Activated CD4-positive, alpha-beta T cell treated with anti-CD3 and anti-CD28 coated beads, Interleukin-2, amount 10 ng/mL, durations not matched to agents 24 days and 14 days (primary cell): Measurements from ENCODE around the gene DGKB. TPM values are rescaled to one million over a fixed set of nuclear protein-coding genes. Genes with fewer than 3 reads are reported as not detected.

ENCODE experiments used
- DNase-seq: peaks from one replicate; pipeline ENCODE4 v3.0.0; 2022
- H3K27ac Mint-ChIP-seq: one replicate; pipeline ENCODE4 v1.8.0; 2022; ENCODE audit warnings: mild to moderate bottlenecking, mixed read lengths
- H3K27me3 Mint-ChIP-seq: one replicate; pipeline ENCODE4 v1.8.0; 2022; ENCODE audit warnings: mixed read lengths
- H3K36me3 Mint-ChIP-seq: one replicate; pipeline ENCODE4 v1.8.0; 2022; ENCODE audit warnings: low read depth, mild to moderate bottlenecking, mixed read lengths
- H3K4me1 Mint-ChIP-seq: one replicate; pipeline ENCODE4 v1.8.0; 2021; ENCODE audit warnings: mixed read lengths
- H3K4me3 Mint-ChIP-seq: one replicate; pipeline ENCODE4 v1.8.0; 2022; ENCODE audit warnings: mild to moderate bottlenecking, moderate library complexity, mixed read lengths
- H3K9me3 Mint-ChIP-seq: one replicate; pipeline ENCODE4 v1.8.0; 2021; ENCODE audit warnings: mixed read lengths
- intact Hi-C: fragments of 100-400 bp; cut with micrococcal nuclease; formaldehyde crosslinking; loops from one replicate; pipeline ENCODE4 v1.15.1; 2023
- total RNA-seq: library from RNA; stranded (reverse); gene quantifications from 2 replicates; pipeline ENCODE4 v1.2.3, GENCODE V29; 2022

DGKB gene
- total RNA-seq, 1 donor from 2014 or later = not detected

DNA sequence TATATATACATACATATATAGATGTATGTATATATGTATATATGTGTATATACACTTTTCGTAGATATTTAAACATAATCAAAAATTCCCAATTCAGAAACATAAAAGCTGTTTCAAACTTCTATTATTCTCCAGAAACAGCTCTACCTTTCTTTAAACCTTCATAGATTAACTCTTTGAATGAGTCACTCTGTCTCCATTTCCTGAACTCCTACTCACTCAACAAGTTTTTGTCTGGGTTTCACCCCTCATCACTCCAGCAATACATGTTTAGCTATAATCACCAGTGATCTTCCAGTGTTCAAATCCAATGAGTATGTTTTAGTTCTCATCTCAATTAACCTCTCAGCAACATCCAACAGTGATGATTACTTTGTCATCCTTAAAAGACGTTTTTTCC is 9.6 kb downstream of the DGKB start:
- Mint-ChIP-seq H3K27ac (no peak overlapping the region), H3K4me3 (no peak overlapping the region)

DNA sequence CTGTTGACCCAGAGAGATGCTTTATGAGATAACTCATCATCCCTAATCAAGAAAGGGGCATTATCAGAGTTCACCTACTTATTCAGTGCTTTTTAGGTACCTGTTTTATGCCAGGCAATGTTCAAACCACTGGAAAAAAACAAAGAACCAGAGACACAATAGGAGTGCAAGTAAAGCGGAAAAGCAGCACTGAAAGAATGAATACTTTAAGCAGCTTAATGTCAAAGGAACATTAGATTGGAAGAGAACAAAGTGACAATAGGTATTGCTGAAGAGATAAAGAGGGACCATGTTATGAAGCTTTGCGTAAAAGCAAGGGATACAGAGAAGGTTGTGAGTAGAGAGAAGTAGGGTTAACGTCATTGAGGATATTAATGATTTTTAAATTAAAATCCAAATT is 11.3 kb downstream of the DGKB start:
- no peak for DNase-seq
- Mint-ChIP-seq H3K4me3 (no peak overlapping the region), H3K27me3 (no peaks in the 10 kb centered on the region), H3K36me3 (no peaks in the 10 kb centered on the region), H3K27ac (no peak overlapping the region), H3K4me1 (no peaks in the 10 kb centered on the region), H3K9me3 (no peaks in the 10 kb centered on the region)
- intact Hi-C loops = no loop called here

More for the DNA sequence above, 9.6 kb downstream of the DGKB start:
- no peaks in the 10 kb centered on the region for H3K4me1 Mint-ChIP-seq
- H3K27me3 Mint-ChIP-seq = no peaks in the 10 kb centered on the region
- no peak for DNase-seq
- no peaks in the 10 kb centered on the region for H3K36me3 Mint-ChIP-seq
- intact Hi-C loops = no loop called here
- H3K9me3 Mint-ChIP-seq = no peaks in the 10 kb centered on the region

- H3K4me3 Mint-ChIP-seq = no peak overlapping the region
- H3K27me3 Mint-ChIP-seq = no peaks in the 10 kb centered on the region
- intact Hi-C loops = no loop called here
- no peaks in the 10 kb centered on the region for H3K36me3 Mint-ChIP-seq
- no peak for DNase-seq
- no peaks in the 10 kb centered on the region for H3K4me1 Mint-ChIP-seq
- no peak overlapping the region for H3K27ac Mint-ChIP-seq
- no peaks in the 10 kb centered on the region for H3K9me3 Mint-ChIP-seq
Measured at GRCh38 chr7:14888962-14889361, 13.6 kb downstream of the DGKB start.

GRCh38 chr7:14886533-14886932 is 16.0 kb downstream of the DGKB start:
- intact Hi-C loops = no loop called here

GRCh38 chr7:14875941-14876587 is 26.5 kb downstream of the DGKB start:
- intact Hi-C loops = no loop called here

More at GRCh38 chr7:14886533-14886932, 16.0 kb downstream of the DGKB start:
- Mint-ChIP-seq H3K4me1 (no peaks in the 10 kb centered on the region), H3K27me3 (no peaks in the 10 kb centered on the region), H3K27ac (no peak overlapping the region), H3K9me3 (no peaks in the 10 kb centered on the region), H3K36me3 (no peaks in the 10 kb centered on the region), H3K4me3 (no peak overlapping the region)
- no peak for DNase-seq

DNA sequence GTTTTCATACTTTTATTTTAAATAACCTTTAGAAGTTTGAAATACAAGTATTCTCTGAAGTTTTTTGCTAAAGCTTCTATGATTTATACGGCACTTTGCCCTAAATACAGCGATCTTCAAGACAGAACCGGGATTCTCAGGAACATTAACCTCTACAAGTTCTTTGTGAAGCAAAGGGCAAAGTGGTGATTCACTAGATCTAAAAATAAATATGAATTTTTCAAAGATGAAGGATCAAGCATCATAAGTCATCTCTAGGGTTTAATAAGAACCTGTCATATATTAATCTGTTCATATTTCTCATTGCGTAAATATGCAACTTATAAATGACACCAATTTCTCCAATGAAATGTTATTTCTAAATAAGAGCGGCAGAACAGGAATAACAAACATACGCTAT is 30.7 kb downstream of the DGKB start:
- H3K27ac Mint-ChIP-seq = no peak overlapping the region

More at GRCh38 chr7:14875941-14876587, 26.5 kb downstream of the DGKB start:
- Mint-ChIP-seq H3K9me3 (no peaks in the 10 kb centered on the region), H3K4me3 (no peak overlapping the region), H3K4me1 (no peaks in the 10 kb centered on the region), H3K36me3 (no peaks in the 10 kb centered on the region), H3K27me3 (no peaks in the 10 kb centered on the region), H3K27ac (no peak overlapping the region)
- no peak for DNase-seq

DNA sequence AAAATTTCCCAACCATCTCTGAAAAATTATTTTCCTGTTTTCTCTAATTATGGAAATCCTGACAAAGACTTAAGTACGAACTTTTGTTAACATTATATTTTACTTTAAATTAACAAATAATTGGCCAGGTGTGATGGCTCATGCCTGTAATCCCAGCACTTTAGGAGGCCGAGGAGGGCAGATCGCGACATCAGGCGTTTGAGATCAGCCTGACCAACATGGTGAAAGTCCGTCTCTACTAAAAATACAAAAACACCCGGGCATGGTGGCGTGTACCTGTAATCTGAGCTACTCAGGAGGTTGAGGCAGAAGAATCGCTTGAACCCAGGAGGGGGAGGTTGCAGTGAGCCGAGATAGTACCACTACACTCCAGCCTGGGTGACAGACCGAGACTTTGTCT is 32.2 kb downstream of the DGKB start:
- H3K27me3 Mint-ChIP-seq = no peaks in the 10 kb centered on the region
- no peaks in the 10 kb centered on the region for H3K9me3 Mint-ChIP-seq
- intact Hi-C loops = no loop called here
- H3K4me3 Mint-ChIP-seq = no peak overlapping the region
- no peak for DNase-seq
- no peaks in the 10 kb centered on the region for H3K36me3 Mint-ChIP-seq
- H3K4me1 Mint-ChIP-seq = no peaks in the 10 kb centered on the region
- H3K27ac Mint-ChIP-seq = no peak overlapping the region

More for the DNA sequence above, 30.7 kb downstream of the DGKB start:
- Mint-ChIP-seq H3K27me3 (no peaks in the 10 kb centered on the region), H3K9me3 (no peaks in the 10 kb centered on the region), H3K4me1 (no peaks in the 10 kb centered on the region), H3K36me3 (no peaks in the 10 kb centered on the region), H3K4me3 (no peak overlapping the region)
- no peak for DNase-seq
- intact Hi-C loops = no loop called here

DNA sequence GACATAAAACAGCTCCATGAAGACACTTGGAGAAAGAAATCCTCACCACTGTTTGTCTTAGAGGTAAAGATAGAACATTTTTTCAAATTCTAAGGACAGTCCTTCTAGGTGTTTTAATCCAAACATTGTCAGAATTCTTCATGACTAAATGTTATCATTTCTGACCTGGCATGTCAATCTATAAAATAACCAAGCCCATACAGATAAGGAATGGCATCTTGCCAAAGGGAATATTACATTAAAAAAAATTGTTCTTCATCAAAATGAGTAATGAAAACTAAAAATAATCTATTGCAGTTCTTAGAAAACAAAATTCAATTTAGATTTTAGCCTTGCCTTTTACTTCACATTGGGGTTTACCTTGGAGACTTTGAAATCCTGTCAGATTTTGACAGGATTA is 33.6 kb downstream of the DGKB start:
- Mint-ChIP-seq H3K27me3 (no peaks in the 10 kb centered on the region), H3K9me3 (no peaks in the 10 kb centered on the region), H3K4me1 (no peaks in the 10 kb centered on the region), H3K27ac (no peak overlapping the region), H3K4me3 (no peak overlapping the region), H3K36me3 (no peaks in the 10 kb centered on the region)
- intact Hi-C loops = no loop called here
- DNase-seq = no peak

GRCh38 chr7:14861456-14861855 is 41.1 kb downstream of the DGKB start:
- Mint-ChIP-seq H3K27me3 (no peaks in the 10 kb centered on the region), H3K36me3 (no peaks in the 10 kb centered on the region), H3K4me1 (no peaks in the 10 kb centered on the region), H3K27ac (no peak overlapping the region), H3K9me3 (no peaks in the 10 kb centered on the region), H3K4me3 (no peak overlapping the region)
- intact Hi-C loops = no loop called here
- DNase-seq = no peak

- Mint-ChIP-seq H3K27ac (no peak overlapping the region), H3K36me3 (no peaks in the 10 kb centered on the region), H3K4me1 (no peaks in the 10 kb centered on the region), H3K9me3 (no peaks in the 10 kb centered on the region), H3K4me3 (no peak overlapping the region), H3K27me3 (no peaks in the 10 kb centered on the region)
- DNase-seq = no peak
- intact Hi-C loops = no loop called here
Measured at GRCh38 chr7:14859267-14859666, 43.3 kb downstream of the DGKB start.

DNA sequence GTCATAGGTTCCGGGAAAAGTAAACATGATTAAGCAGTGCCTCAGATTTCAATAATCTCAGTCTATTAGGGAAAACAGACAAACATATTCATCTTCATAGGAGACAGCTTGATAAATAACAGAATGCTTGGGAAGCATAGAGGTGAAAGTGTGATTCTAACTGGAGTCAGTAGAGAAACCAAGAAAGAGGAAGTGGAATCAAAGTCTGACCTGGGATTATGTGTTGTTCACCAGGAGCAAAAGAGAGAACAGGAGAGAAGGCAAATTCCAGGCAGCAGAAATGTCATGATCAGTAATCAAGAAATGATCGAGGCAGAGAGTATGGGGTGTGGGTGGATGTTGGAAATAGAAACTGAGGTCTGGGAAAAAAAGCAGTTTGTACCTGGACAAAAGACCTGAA is 43.7 kb downstream of the DGKB start:
- intact Hi-C loops = no loop called here
- Mint-ChIP-seq H3K27ac (no peak overlapping the region), H3K27me3 (no peaks in the 10 kb centered on the region), H3K4me1 (no peaks in the 10 kb centered on the region), H3K36me3 (no peaks in the 10 kb centered on the region), H3K9me3 (no peaks in the 10 kb centered on the region), H3K4me3 (no peak overlapping the region)
- DNase-seq = no peak

- H3K27me3 Mint-ChIP-seq = no peaks in the 10 kb centered on the region
- no peaks in the 10 kb centered on the region for H3K4me1 Mint-ChIP-seq
- no peaks in the 10 kb centered on the region for H3K36me3 Mint-ChIP-seq
- intact Hi-C loops = no loop called here
- DNase-seq = no peak
- H3K4me3 Mint-ChIP-seq = no peak overlapping the region
- no peak overlapping the region for H3K27ac Mint-ChIP-seq
- no peaks in the 10 kb centered on the region for H3K9me3 Mint-ChIP-seq
Measured at GRCh38 chr7:14858410-14858809, 44.1 kb downstream of the DGKB start.

DNA sequence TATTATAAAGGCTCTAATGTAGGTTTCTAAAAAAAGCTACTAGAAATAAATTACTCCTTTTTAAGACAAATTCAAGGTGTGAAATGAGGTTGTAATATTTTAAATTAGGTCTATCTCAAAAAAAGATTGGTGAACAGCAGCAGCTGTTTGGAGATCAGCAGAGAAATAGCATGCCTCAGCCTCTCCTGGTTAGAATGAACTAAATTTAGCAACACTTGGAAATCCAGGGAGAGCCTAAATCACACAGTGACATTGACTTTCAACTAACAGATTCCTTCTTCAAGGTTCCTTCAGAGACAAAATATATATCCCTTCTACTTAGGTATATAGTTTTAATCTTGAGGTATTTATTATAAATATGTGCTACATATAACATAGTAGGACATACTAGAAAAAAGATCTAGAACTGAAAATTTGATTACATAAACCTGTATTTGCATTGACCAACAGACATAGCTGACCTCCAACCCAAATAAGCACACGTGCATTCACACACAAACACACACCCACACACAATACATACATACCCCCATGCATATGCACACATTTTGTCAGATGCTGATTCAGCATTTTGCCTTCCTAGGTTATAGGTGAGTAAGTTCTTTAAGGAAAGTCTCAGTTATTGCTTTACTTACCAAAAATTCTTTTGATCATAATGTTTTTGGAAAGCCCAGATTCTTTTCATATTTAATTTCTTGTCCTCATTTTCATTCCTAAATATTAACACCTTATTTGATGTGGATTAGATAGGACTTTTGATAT is 47.3 kb downstream of the DGKB start:
- Mint-ChIP-seq H3K27me3 (no peaks in the 10 kb centered on the region), H3K36me3 (no peaks in the 10 kb centered on the region), H3K27ac (no peak overlapping the region), H3K4me1 (no peaks in the 10 kb centered on the region), H3K9me3 (no peaks in the 10 kb centered on the region), H3K4me3 (no peak overlapping the region)
- no peak for DNase-seq
- intact Hi-C loops = no loop called here

DNA sequence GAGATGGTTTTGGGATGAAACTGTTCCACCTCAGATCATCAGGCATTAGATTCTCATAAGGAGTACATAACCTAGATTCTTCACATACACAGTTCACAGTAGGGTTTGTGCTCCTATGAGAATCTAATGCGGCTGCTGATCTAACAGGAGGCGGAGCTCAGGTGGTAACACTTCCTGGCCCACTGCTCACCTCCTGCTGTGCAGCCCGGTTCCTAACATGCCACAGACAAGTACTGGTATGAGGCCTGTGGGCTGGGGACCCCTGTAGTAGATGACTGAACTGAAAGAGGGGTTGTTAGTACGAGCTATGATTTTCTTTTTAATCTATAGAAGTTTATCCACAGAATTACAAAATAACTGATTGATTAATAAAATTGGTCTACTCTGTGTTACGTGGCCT is 48.1 kb downstream of the DGKB start:
- Mint-ChIP-seq H3K27ac (no peak overlapping the region), H3K4me1 (no peaks in the 10 kb centered on the region), H3K27me3 (no peaks in the 10 kb centered on the region), H3K4me3 (no peak overlapping the region), H3K36me3 (no peaks in the 10 kb centered on the region), H3K9me3 (no peaks in the 10 kb centered on the region)
- no peak for DNase-seq
- intact Hi-C loops = no loop called here

DNA sequence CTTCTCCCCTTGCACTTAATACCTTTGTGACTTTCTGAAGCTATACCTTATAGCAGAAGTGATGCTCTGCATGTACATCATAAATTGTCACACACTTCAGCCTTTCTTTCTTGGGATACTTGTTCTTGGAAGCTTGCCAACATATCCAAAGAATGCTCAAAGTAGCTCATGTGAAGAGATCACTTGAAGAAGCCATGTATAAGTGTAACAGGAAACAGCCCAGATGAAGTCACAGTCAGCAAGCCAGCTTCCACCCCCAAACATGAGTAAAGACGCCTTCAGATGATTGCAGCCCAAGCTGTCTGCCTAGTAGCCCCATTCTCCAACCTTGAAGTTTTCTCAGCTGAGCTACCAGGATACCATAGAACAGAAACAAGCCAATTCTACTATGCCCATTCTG is 50.9 kb downstream of the DGKB start:
- Mint-ChIP-seq H3K36me3 (no peaks in the 10 kb centered on the region), H3K4me3 (no peak overlapping the region), H3K4me1 (no peaks in the 10 kb centered on the region), H3K27me3 (no peaks in the 10 kb centered on the region), H3K9me3 (peaks cover 5% of the 10 kb centered on the region), H3K27ac (no peak overlapping the region)
- intact Hi-C loops = no loop called here
- no peak for DNase-seq
